NOMO-1 treated with dmso at 0.1 percent for 144 hours (cell line): ENCODE results near the gene ZFPM1.

Experiments
- DNase-seq: peaks from one replicate; lab custom pipeline; 2025; ENCODE audit not compliant: unreplicated experiment; lab: John Stamatoyannopoulos, UW

Gene ZFPM1

GRCh38 chr16:88497561-88498462 lies 44.7 kb downstream of the ZFPM1 start:
- no peak for DNase-seq

- DNase-seq, result no peak
Observed at GRCh38 chr16:88498576-88499208, 45.6 kb downstream of the ZFPM1 start.

GRCh38 chr16:88499292-88499691 lies 46.2 kb downstream of the ZFPM1 start:
- no peak for DNase-seq

GRCh38 chr16:88499836-88500251 lies 46.8 kb downstream of the ZFPM1 start:
- DNase-seq, result no peak

GRCh38 chr16:88500255-88500661 lies 47.2 kb downstream of the ZFPM1 start:
- DNase-seq, result no peak

GRCh38 chr16:88502371-88502770 lies 49.3 kb downstream of the ZFPM1 start:
- DNase-seq, result no peak

- DNase-seq, result no peak
Observed at GRCh38 chr16:88502776-88503280, 49.7 kb downstream of the ZFPM1 start.

- no peak for DNase-seq
Observed at GRCh38 chr16:88503374-88503770, 50.3 kb downstream of the ZFPM1 start.

- DNase-seq, result no peak
Observed at GRCh38 chr16:88503771-88504488, 50.9 kb downstream of the ZFPM1 start.

GRCh38 chr16:88504489-88505404 lies 51.7 kb downstream of the ZFPM1 start:
- no peak for DNase-seq

GRCh38 chr16:88505405-88506082 lies 52.5 kb downstream of the ZFPM1 start:
- DNase-seq, result no peak

GRCh38 chr16:88506723-88507122 lies 53.6 kb downstream of the ZFPM1 start:
- no peak for DNase-seq

GRCh38 chr16:88507231-88507743 lies 54.2 kb downstream of the ZFPM1 start:
- DNase-seq, result no peak

GRCh38 chr16:88508376-88508867 lies 55.3 kb downstream of the ZFPM1 start:
- DNase-seq, result no peak

GRCh38 chr16:88508868-88509748 lies 56.0 kb downstream of the ZFPM1 start:
- DNase-seq, result no peak

- no peak for DNase-seq
Observed at GRCh38 chr16:88509749-88510069, 56.6 kb downstream of the ZFPM1 start.

- DNase-seq, result no peak
Observed at GRCh38 chr16:88510091-88510994, 57.3 kb downstream of the ZFPM1 start.

GRCh38 chr16:88511060-88511459 lies 58.0 kb downstream of the ZFPM1 start:
- DNase-seq, result no peak
